ENCODE measurements around the gene USP5. TPM values are rescaled to one million over a fixed set of nuclear protein-coding genes. Genes with fewer than 3 reads are reported as not detected.
A peak's percentile ranks its signal among the peaks of the same experiment; 100 is the strongest.

Gene USP5
- total and polyA plus RNA-seq, 2 experiments from 2014 or later: 145 to 156 TPM

- peaks cover 4% of the 10 kb centered on the region for H3K4me1 ChIP-seq (ENCODE audit: low read depth)
- no peak for TF ChIP-seq CTCF (IDR thresholded peaks at IDR 0.05; ENCODE audit: low read depth, low read length)
- no peaks in the 10 kb centered on the region for H3K27me3 ChIP-seq
- no peak overlapping the region for H3K27ac ChIP-seq
- H3K36me3 ChIP-seq: no peaks in the 10 kb centered on the region
- H3K9me3 ChIP-seq (ENCODE audit: low read depth): no peaks in the 10 kb centered on the region
- no peak for DNase-seq (ENCODE audit: low read depth in 1 of 2, low spot score in 1 of 2)
- H3K4me3 ChIP-seq: no peak overlapping the region
Observed at GRCh38 chr12:6909421-6910145, 57.6 kb downstream of the USP5 start.

DNA sequence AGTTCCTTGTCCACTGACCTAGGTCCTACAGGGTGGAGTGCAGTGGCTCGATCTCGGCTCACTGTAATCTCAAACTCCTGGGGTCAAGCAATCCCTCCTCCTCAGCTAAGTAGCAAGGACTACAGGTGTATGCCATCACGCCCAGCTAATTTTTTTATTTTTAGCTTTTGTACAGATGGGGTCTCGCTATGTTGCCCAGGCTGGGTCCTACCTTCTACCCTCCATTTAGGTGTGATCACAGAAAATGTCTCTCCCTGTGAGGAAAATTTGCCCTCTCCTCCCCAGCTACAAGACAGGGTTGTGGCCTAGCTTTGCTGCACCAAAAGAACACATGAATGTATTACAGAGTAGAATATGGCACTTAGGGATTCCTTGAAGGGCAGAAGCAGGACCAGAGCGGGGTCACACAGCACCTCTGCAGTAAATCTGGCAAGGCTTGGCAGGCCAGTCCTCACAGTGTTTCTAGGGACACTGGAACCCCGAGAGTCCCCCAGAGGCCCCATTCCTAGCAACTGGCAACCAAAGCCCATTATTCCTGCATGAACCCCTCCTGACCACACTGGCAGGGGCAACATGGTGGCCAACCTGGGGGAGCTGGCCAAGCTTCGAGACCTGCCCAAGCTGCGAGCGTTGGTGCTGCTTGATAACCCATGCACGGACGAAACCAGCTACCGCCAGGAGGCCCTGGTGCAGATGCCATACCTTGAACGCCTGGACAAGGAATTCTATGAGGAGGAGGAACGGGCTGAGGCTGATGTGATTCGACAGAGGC lies 60.4 kb downstream of the USP5 start:
- Histone ChIP-seq H3K27ac (no peak overlapping the region), H3K9me3 (ENCODE audit: low read depth) (no peaks in the 10 kb centered on the region), H3K4me1 (ENCODE audit: low read depth) (no peaks in the 10 kb centered on the region), H3K4me3 (no peak overlapping the region), H3K36me3 (no peaks in the 10 kb centered on the region), H3K27me3 (no peaks in the 10 kb centered on the region)
- no peak for TF ChIP-seq CTCF (IDR thresholded peaks at IDR 0.05; ENCODE audit: low read depth, low read length)
- DNase-seq (ENCODE audit: low read depth in 1 of 2, low spot score in 1 of 2): no peak

DNA sequence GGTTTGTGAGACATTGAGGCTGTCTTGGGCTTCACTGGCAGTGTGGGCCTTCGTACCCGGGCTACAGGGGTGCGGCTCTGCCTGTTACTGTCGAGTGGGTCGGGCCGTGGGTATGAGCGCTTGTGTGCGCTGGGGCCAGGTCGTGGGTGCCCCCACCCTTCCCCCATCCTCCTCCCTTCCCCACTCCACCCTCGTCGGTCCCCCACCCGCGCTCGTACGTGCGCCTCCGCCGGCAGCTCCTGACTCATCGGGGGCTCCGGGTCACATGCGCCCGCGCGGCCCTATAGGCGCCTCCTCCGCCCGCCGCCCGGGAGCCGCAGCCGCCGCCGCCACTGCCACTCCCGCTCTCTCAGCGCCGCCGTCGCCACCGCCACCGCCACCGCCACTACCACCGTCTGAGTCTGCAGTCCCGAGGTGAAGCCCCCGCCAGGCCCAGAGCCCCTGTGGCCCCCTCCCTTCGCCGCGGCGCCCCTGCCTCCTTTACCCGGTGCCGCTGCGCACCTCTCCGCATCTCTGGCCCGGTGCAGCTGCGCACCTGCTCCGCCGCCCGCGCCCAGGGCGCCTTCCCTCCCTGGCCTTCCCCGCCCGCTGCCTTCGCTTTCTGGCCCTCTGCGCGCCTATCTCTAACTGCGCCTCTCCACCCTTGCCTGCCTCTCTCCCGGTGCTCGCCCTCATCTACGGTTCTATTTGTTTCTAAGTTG lies 62.4 kb downstream of the USP5 start, which contains the start of gene ENO2:
TSS of gene ENO2 (plus strand) at position 335 of the 701 bp plus-strand sequence. CDS start 1,253 bp downstream, outside the sequence.
- Histone ChIP-seq H3K4me1 (ENCODE audit: low read depth) (no peaks in the 10 kb centered on the region), H3K9me3 (ENCODE audit: low read depth) (no peaks in the 10 kb centered on the region), H3K27ac (no peak within 1 kb of the TSS), H3K27me3 (no peaks in the 10 kb centered on the region), H3K36me3 (peaks cover 2% of the 10 kb centered on the region), H3K4me3 (peak within 1 kb of the TSS; percentile 69)
- peak; percentile 66 to 80 for DNase-seq (ENCODE audit: low read depth in 1 of 2, low spot score in 1 of 2)
- no peak for TF ChIP-seq CTCF (IDR thresholded peaks at IDR 0.05; ENCODE audit: low read depth, low read length)

GRCh38 chr12:6914947-6915788 lies 63.2 kb downstream of the USP5 start:
- Histone ChIP-seq H3K4me3 (peak overlapping the region; percentile 69), H3K27me3 (no peaks in the 10 kb centered on the region), H3K27ac (no peak overlapping the region), H3K4me1 (ENCODE audit: low read depth) (no peaks in the 10 kb centered on the region), H3K36me3 (peaks cover 2% of the 10 kb centered on the region), H3K9me3 (ENCODE audit: low read depth) (no peaks in the 10 kb centered on the region)
- DNase-seq (ENCODE audit: low read depth in 1 of 2, low spot score in 1 of 2): peak in 1 of 2 donors; percentile 27
- TF ChIP-seq CTCF (IDR thresholded peaks at IDR 0.05; ENCODE audit: low read depth, low read length): no peak

DNA sequence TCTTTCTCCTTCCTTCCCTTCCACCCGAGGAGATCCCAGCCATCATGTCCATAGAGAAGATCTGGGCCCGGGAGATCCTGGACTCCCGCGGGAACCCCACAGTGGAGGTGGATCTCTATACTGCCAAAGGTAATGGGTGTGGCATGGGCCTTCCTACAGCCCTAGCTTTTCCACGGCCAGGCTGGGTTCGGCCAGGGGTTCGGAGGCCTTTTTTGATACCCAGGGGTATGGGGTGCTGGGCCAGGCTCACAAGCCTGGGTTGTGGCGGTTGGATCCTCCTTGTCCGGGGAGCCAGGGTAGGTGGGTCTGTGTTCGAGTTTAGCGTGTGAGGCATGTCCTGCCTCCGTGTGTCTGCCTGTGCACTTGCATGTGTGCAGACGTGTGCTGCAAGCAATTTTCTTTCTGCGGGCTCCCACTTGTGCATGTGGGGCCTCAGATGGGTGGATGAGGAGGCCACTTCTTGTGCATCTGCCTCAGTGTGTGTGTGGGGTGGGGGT lies 63.9 kb downstream of the USP5 start:
- Histone ChIP-seq H3K36me3 (peaks cover 2% of the 10 kb centered on the region), H3K9me3 (ENCODE audit: low read depth) (no peaks in the 10 kb centered on the region), H3K4me1 (ENCODE audit: low read depth) (no peaks in the 10 kb centered on the region), H3K27me3 (no peaks in the 10 kb centered on the region), H3K4me3 (no peak overlapping the region), H3K27ac (no peak overlapping the region)
- no peak for DNase-seq (ENCODE audit: low read depth in 1 of 2, low spot score in 1 of 2)
- no peak for TF ChIP-seq CTCF (IDR thresholded peaks at IDR 0.05; ENCODE audit: low read depth, low read length)
